GM23338 (cell line): ENCODE results near the gene PLEKHH3. TPM values are rescaled to one million over a fixed set of nuclear protein-coding genes. Genes with fewer than 3 reads are reported as not detected.
"Not testable (repeated sequence)": the region's sequence is repeated elsewhere in the genome, so short reads cannot be mapped to it uniquely, and the experiment has no call there.

Experiments
- ATAC-seq: fragments of 200-7000 bp; cut with Tn5 transposase; 3 replicates; pipeline ENCODE4 v1.9.1; 2020
- DNase-seq: peaks from one replicate; pipeline ENCODE4 v3.0.0-alpha.2; 2015; ENCODE audit warnings: low spot score
- H2AFZ ChIP-seq: fragments of 200-600 bp; sonication (generic); 2 replicates; pipeline ENCODE4 v1.8.0; 2016; ENCODE audit warnings: antibody characterized with exemption, mild to moderate bottlenecking, moderate library complexity
- H3F3A ChIP-seq: fragments of 200-600 bp; sonication (generic); replicated peaks from 2 replicates; pipeline ENCODE4 v1.8.0; 2017; ENCODE audit warnings: antibody characterized with exemption, mixed run types, low read depth
- H3K27ac ChIP-seq: fragments of 200-600 bp; sonication (generic); 2 replicates; pipeline ENCODE4 v1.6.1; 2016; ENCODE audit warnings: low read depth
- H3K27me3 ChIP-seq: fragments of 200-600 bp; sonication (generic); 2 replicates; pipeline ENCODE4 v1.8.0; 2016; ENCODE audit warnings: mild to moderate bottlenecking, mixed run types, moderate library complexity; ENCODE audit not compliant: insufficient read depth
- H3K36me3 ChIP-seq: fragments of 200-600 bp; sonication (generic); 2 replicates; pipeline ENCODE4 v1.8.0; 2016; ENCODE audit warnings: mild to moderate bottlenecking; ENCODE audit not compliant: insufficient read depth
- H3K4me1 ChIP-seq: fragments of 200-600 bp; sonication (generic); 2 replicates; pipeline ENCODE4 v1.8.0; 2016; ENCODE audit warnings: mild to moderate bottlenecking, moderate library complexity; ENCODE audit not compliant: insufficient read depth
- H3K4me2 ChIP-seq: fragments of 200-600 bp; sonication (generic); 2 replicates; pipeline ENCODE4 v1.7.1; 2017; ENCODE audit warnings: mixed run types
- H3K4me3 ChIP-seq: fragments of 200-600 bp; sonication (generic); 2 replicates; pipeline ENCODE4 v1.6.1; 2016; ENCODE audit warnings: mixed run types
- H3K79me2 ChIP-seq: fragments of 200-600 bp; sonication (generic); replicated peaks from 2 replicates; pipeline ENCODE4 v1.8.0; 2017; ENCODE audit warnings: mild to moderate bottlenecking; ENCODE audit not compliant: insufficient read depth
- H3K9me2 ChIP-seq: fragments of 200-600 bp; sonication (generic); 2 replicates; pipeline ENCODE4 v1.8.0; 2017; ENCODE audit not compliant: insufficient read depth
- H4K20me1 ChIP-seq: fragments of 200-600 bp; sonication (generic); replicated peaks from 2 replicates; pipeline ENCODE4 v1.8.0; 2017; ENCODE audit warnings: mild to moderate bottlenecking; ENCODE audit not compliant: insufficient read depth
- H3K27ac Mint-ChIP-seq: 2 replicates; pipeline ENCODE4 v1.8.0; 2020; ENCODE audit warnings: inconsistent platforms, mild to moderate bottlenecking, moderate library complexity, mixed read lengths
- H3K27me3 Mint-ChIP-seq: 3 replicates; pipeline ENCODE4 v1.8.0; 2022; ENCODE audit warnings: low read depth, mild to moderate bottlenecking, moderate library complexity, mixed read lengths, inconsistent platforms; ENCODE audit not compliant: insufficient read depth, poor library complexity
- H3K36me3 Mint-ChIP-seq: 3 replicates; pipeline ENCODE4 v1.8.0; 2021; ENCODE audit warnings: low read depth, mild to moderate bottlenecking, inconsistent platforms, moderate library complexity, mixed read lengths
- H3K4me1 Mint-ChIP-seq: 3 replicates; pipeline ENCODE4 v1.8.0; 2020; ENCODE audit warnings: mild to moderate bottlenecking, inconsistent platforms, mixed read lengths
- H3K4me3 Mint-ChIP-seq: 3 replicates; pipeline ENCODE4 v1.8.0; 2021; ENCODE audit warnings: moderate library complexity, mild to moderate bottlenecking, inconsistent platforms, mixed read lengths
- H3K9me3 Mint-ChIP-seq: 3 replicates; pipeline ENCODE4 v1.8.0; 2020; ENCODE audit warnings: moderate library complexity, mild to moderate bottlenecking, inconsistent platforms, mixed read lengths
- CTCF ChIP-seq, 2 experiments: fragments of 200-600 bp in 1 of 2; sonication (generic) in 1 of 2; conservative IDR thresholded peaks; 2 replicates each; pipeline versions ENCODE4 v1.5.1 to v1.6.1; 2016 to 2017; ENCODE audit warnings: antibody characterized with exemption in 2 of 2, low read depth in 2 of 2, mild to moderate bottlenecking in 2 of 2, moderate library complexity in 1 of 2
- ETS1 ChIP-seq: IDR thresholded peaks from 2 replicates; pipeline ENCODE4 v1.6.1; 2016; ENCODE audit warnings: antibody characterized with exemption
- JUNB ChIP-seq: IDR thresholded peaks from one replicate; pipeline ENCODE4 v1.6.1; 2016; ENCODE audit warnings: antibody characterized with exemption; ENCODE audit not compliant: unreplicated experiment
- POLR2AphosphoS5 ChIP-seq: IDR thresholded peaks from 2 replicates; pipeline ENCODE4 v1.6.1; 2016; ENCODE audit warnings: antibody characterized with exemption, low read depth
- REST ChIP-seq: IDR thresholded peaks from one replicate; pipeline ENCODE4 v1.6.1; 2018; ENCODE audit warnings: antibody characterized with exemption; ENCODE audit not compliant: unreplicated experiment
- STAT1 ChIP-seq: IDR thresholded peaks from one replicate; pipeline ENCODE4 v1.6.1; 2016; ENCODE audit warnings: antibody characterized with exemption; ENCODE audit not compliant: unreplicated experiment
- polyA plus RNA-seq: library from polyadenylated mRNA; unstranded; fragments of >200 nt; fragmentation: Nextera tagmentation; extraction: Ambion mirVana; gene quantifications from 2 replicates; pipeline ENCODE4 v1.2.1, GENCODE V29; 2016
- total RNA-seq: library from RNA; depleted of rRNA; stranded (reverse); fragments of >200 nt; shearing (Covaris generic); gene quantifications from 2 replicates; pipeline ENCODE4 v1.2.3, GENCODE V29; 2014

Gene PLEKHH3
- total and polyA plus RNA-seq, 2 experiments from 2014 or later: 10.9 to 24.2 TPM

GRCh38 chr17:42623271-42623670, 53.5 kb downstream of the PLEKHH3 start (continued):
- TF ChIP-seq ETS1 (no peak), REST (no peak), POLR2AphosphoS5 (no peak)

GRCh38 chr17:42621987-42622386, 54.8 kb downstream of the PLEKHH3 start:
- not testable (repeated sequence) for H3K36me3 ChIP-seq, H3F3A ChIP-seq, H4K20me1 ChIP-seq, H3K4me3 Mint-ChIP-seq, H3K79me2 ChIP-seq, H3K27me3 ChIP-seq, H3K27ac ChIP-seq, H2AFZ ChIP-seq, H3K9me3 Mint-ChIP-seq, H3K27ac Mint-ChIP-seq, H3K4me1 ChIP-seq, H3K4me2 ChIP-seq, H3K9me2 ChIP-seq, H3K27me3 Mint-ChIP-seq, ATAC-seq, H3K4me3 ChIP-seq, H3K36me3 Mint-ChIP-seq, DNase-seq
- H3K4me1 Mint-ChIP-seq: peaks cover 13% of the 10 kb centered on the region; the same call in 2 of the 3 replicates

GRCh38 chr17:42618442-42619150, 58.2 kb downstream of the PLEKHH3 start:
- H3K4me3 ChIP-seq: no peak overlapping the region
- peak; percentile 98 for ATAC-seq
- peaks cover 6% of the 10 kb centered on the region for H3K4me1 ChIP-seq
- Mint-ChIP-seq H3K4me1 (peaks cover 13% of the 10 kb centered on the region; the same call in 2 of the 3 replicates), H3K36me3 (peaks cover 23% of the 10 kb centered on the region), H3K27me3 (peaks cover 7% of the 10 kb centered on the region), H3K9me3 (no peaks in the 10 kb centered on the region), H3K27ac (no peak overlapping the region), H3K4me3 (no peak overlapping the region)
- TF ChIP-seq CTCF (conservative IDR thresholded peaks at IDR 0.05; ENCODE audit: low read depth in 2 of 2) (peak; percentile 49 to 78), JUNB (no peak), STAT1 (no peak)
- H3K27me3 ChIP-seq: no peaks in the 10 kb centered on the region
- H3K9me2 ChIP-seq: no peaks in the 10 kb centered on the region
- no peak overlapping the region for H2AFZ ChIP-seq
- H3K4me2 ChIP-seq: peak overlapping the region; percentile 54; the same call in 1 of the 2 replicates
- no peaks in the 10 kb centered on the region for H4K20me1 ChIP-seq
- peak overlapping the region; percentile 87; the same call in 1 of the 2 replicates for H3K27ac ChIP-seq
- no peaks in the 10 kb centered on the region for H3K79me2 ChIP-seq
- peaks cover 3% of the 10 kb centered on the region; the same call in 1 of the 2 replicates for H3K36me3 ChIP-seq
- peaks cover 2% of the 10 kb centered on the region; the same call in 1 of the 2 replicates for H3F3A ChIP-seq
- DNase-seq: peak; percentile 91
